ENCODE data around the gene PDPK1.

- no peak for TF ChIP-seq POLR2AphosphoS5 (IDR thresholded peaks at IDR 0.05; ENCODE audit: low read depth)
- TF ChIP-seq, protein P1, sequence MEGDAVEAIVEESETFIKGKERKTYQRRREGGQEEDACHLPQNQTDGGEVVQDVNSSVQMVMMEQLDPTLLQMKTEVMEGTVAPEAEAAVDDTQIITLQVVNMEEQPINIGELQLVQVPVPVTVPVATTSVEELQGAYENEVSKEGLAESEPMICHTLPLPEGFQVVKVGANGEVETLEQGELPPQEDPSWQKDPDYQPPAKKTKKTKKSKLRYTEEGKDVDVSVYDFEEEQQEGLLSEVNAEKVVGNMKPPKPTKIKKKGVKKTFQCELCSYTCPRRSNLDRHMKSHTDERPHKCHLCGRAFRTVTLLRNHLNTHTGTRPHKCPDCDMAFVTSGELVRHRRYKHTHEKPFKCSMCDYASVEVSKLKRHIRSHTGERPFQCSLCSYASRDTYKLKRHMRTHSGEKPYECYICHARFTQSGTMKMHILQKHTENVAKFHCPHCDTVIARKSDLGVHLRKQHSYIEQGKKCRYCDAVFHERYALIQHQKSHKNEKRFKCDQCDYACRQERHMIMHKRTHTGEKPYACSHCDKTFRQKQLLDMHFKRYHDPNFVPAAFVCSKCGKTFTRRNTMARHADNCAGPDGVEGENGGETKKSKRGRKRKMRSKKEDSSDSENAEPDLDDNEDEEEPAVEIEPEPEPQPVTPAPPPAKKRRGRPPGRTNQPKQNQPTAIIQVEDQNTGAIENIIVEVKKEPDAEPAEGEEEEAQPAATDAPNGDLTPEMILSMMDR (IDR thresholded peaks at IDR 0.05; ENCODE audit: insufficient read depth, low read length) = no peak
Measured at GRCh38 chr16:2587891-2588565, 50.2 kb downstream of the PDPK1 start.
